H1 (cell line): Measurements from ENCODE around the gene RAP1B. TPM values are rescaled to one million over a fixed set of nuclear protein-coding genes. Genes with fewer than 3 reads are reported as not detected.

Source experiments
- CTCF ChIA-PET: fragments of 300-600 bp; sonication (Branson Sonifier 250); formaldehyde crosslinking; loops from one replicate; lab custom pipeline; 2021; ENCODE audit not compliant: partially characterized antibody; lab: Charles Lee
- POLR2A ChIA-PET: fragments of 300-600 bp; sonication (Branson Sonifier 250); formaldehyde crosslinking; loops from one replicate; lab custom pipeline; 2021; ENCODE audit warnings: inconsistent platforms; ENCODE audit not compliant: partially characterized antibody; lab: Charles Lee
- DNase-seq, 2 experiments: peaks; one replicate each; pipeline versions ENCODE4 v3.0.0 to v3.0.0-alpha.2; 2010 to 2022; ENCODE audit warnings: low spot score in 2 of 2, low read depth in 1 of 2, mixed read lengths in 1 of 2
- FAIRE-seq: peaks from 2 replicates; lab custom pipeline; 2011; peaks lifted over from hg19 to GRCh38; lab: Jason Lieb, UNC
- H2AFZ ChIP-seq: 2 replicates; pipeline ENCODE4 v1.8.1; 2012; ENCODE audit warnings: low read length, inconsistent platforms
- H2AK5ac ChIP-seq: 2 replicates; pipeline ENCODE4 v1.6.1; 2013; ENCODE audit warnings: low read depth, low read length
- H2BK120ac ChIP-seq: replicated peaks from 2 replicates; pipeline ENCODE3; 2013; ENCODE audit warnings: low read depth, low read length, inconsistent platforms
- H2BK12ac ChIP-seq: 2 replicates; pipeline ENCODE4 v1.6.1; 2013; ENCODE audit warnings: low read depth, low read length
- H2BK15ac ChIP-seq: 2 replicates; pipeline ENCODE4 v1.6.1; 2013; ENCODE audit warnings: low read length
- H2BK20ac ChIP-seq: 2 replicates; pipeline ENCODE4 v1.6.1; 2013; ENCODE audit warnings: low read length
- H2BK5ac ChIP-seq: 2 replicates; pipeline ENCODE4 v1.6.1; 2013; ENCODE audit warnings: low read depth, low read length
- H3K14ac ChIP-seq: 2 replicates; pipeline ENCODE4 v1.6.1; 2013; ENCODE audit warnings: inconsistent platforms; ENCODE audit not compliant: insufficient read length
- H3K18ac ChIP-seq: 2 replicates; pipeline ENCODE4 v1.6.1; 2013; ENCODE audit warnings: low read length; ENCODE audit errors: extremely low read depth
- H3K23ac ChIP-seq: 2 replicates; pipeline ENCODE4 v1.6.1; 2013; ENCODE audit warnings: inconsistent platforms; ENCODE audit not compliant: insufficient read length
- H3K23me2 ChIP-seq: 2 replicates; pipeline ENCODE4 v1.6.1; 2013; ENCODE audit warnings: low read depth, low read length
- H3K27ac ChIP-seq: 2 replicates; pipeline ENCODE4 v1.6.1; 2011; ENCODE audit warnings: low read depth, low read length, inconsistent platforms
- H3K27me3 ChIP-seq, 4 experiments: replicated peaks in 1 of 4; 1 replicate in 1 of 4; 2 replicates in 3 of 4; pipeline versions ENCODE4 v1.6.1 to v1.8.1; 2011 to 2013; ENCODE audit warnings: low read length in 3 of 4, mild to moderate bottlenecking in 3 of 4, inconsistent platforms in 2 of 4, mixed read lengths in 2 of 4, moderate library complexity in 1 of 4; ENCODE audit not compliant: control insufficient read depth in 3 of 4, insufficient read depth in 3 of 4; ENCODE audit errors: extremely low read depth in 1 of 4
- H3K36me3 ChIP-seq, 4 experiments: 2 replicates each; pipeline versions ENCODE4 v1.6.1 to v1.8.1; 2011 to 2013; ENCODE audit warnings: mild to moderate bottlenecking in 4 of 4, low read length in 3 of 4, moderate library complexity in 2 of 4, control low read depth in 1 of 4, inconsistent platforms in 1 of 4; ENCODE audit not compliant: insufficient read depth in 4 of 4, control insufficient read depth in 2 of 4
- H3K4ac ChIP-seq: replicated peaks from 2 replicates; pipeline ENCODE3; 2013; ENCODE audit warnings: low read length, low read depth, mixed read lengths, inconsistent platforms; ENCODE audit not compliant: insufficient read length
- H3K4me1 ChIP-seq, 4 experiments: replicated peaks in 1 of 4; 1 replicate in 1 of 4; 2 replicates in 3 of 4; pipeline versions ENCODE4 v1.6.1 to v1.8.1; 2011 to 2013; ENCODE audit warnings: low read length in 3 of 4, inconsistent platforms in 2 of 4, mixed read lengths in 1 of 4; ENCODE audit not compliant: insufficient read depth in 4 of 4, control insufficient read depth in 3 of 4
- H3K4me2 ChIP-seq, 2 experiments: 2 replicates each; pipeline versions ENCODE4 v1.6.1 to v1.8.1; 2011 to 2013; ENCODE audit warnings: low read depth in 2 of 2, low read length in 2 of 2, control low read depth in 1 of 2, inconsistent platforms in 1 of 2, mild to moderate bottlenecking in 1 of 2; ENCODE audit not compliant: insufficient read depth in 1 of 2
- H3K4me3 ChIP-seq, 4 experiments: fragments of 200-600, 300-600 bp in 1 of 4; sonication (generic), shearing (Covaris generic), sonication (Bioruptor Twin) in 1 of 4; 2 replicates each; pipeline versions ENCODE4 v1.5.1 to v1.8.1; 2011 to 2016; ENCODE audit warnings: low read length in 4 of 4, low read depth in 3 of 4, control low read depth in 2 of 4, inconsistent platforms in 2 of 4, mild to moderate bottlenecking in 2 of 4, mixed read lengths in 1 of 4, moderate library complexity in 1 of 4; ENCODE audit not compliant: insufficient read depth in 2 of 4; ENCODE audit errors: extremely low read depth in 1 of 4
- H3K56ac ChIP-seq: replicated peaks from 2 replicates; pipeline ENCODE3; 2013; ENCODE audit warnings: low read depth, mild to moderate bottlenecking, mixed read lengths, low read length, inconsistent platforms; ENCODE audit not compliant: insufficient read length
- H3K79me1 ChIP-seq: 2 replicates; pipeline ENCODE4 v1.6.1; 2013; ENCODE audit warnings: low read depth, low read length, control low read depth
- H3K79me2 ChIP-seq, 2 experiments: 2 replicates each; pipeline versions ENCODE4 v1.6.1 to v1.8.1; 2012 to 2013; ENCODE audit warnings: low read length in 2 of 2, mild to moderate bottlenecking in 2 of 2, inconsistent platforms in 1 of 2; ENCODE audit not compliant: insufficient read depth in 2 of 2, control insufficient read depth in 1 of 2
- H3K9ac ChIP-seq, 4 experiments: replicated peaks in 1 of 4; 1 replicate in 1 of 4; 2 replicates in 3 of 4; pipeline versions ENCODE4 v1.6.1 to v1.8.1; 2011 to 2013; ENCODE audit warnings: low read depth in 3 of 4, low read length in 3 of 4, control low read depth in 2 of 4, mild to moderate bottlenecking in 2 of 4, moderate library complexity in 2 of 4, inconsistent platforms in 1 of 4; ENCODE audit errors: extremely low read depth in 1 of 4
- H3K9me3 ChIP-seq, 2 experiments: 2 replicates each; pipeline versions ENCODE4 v1.6.1 to v1.8.1; 2012 to 2013; ENCODE audit warnings: mild to moderate bottlenecking in 2 of 2, moderate library complexity in 2 of 2, control low read depth in 1 of 2, inconsistent platforms in 1 of 2, low read depth in 1 of 2, low read length in 1 of 2, mixed read lengths in 1 of 2; ENCODE audit not compliant: insufficient read depth in 2 of 2
- H4K20me1 ChIP-seq, 2 experiments: replicated peaks in 1 of 2; 2 replicates each; pipeline versions ENCODE3 to v1.8.1; 2011 to 2013; ENCODE audit warnings: inconsistent platforms in 2 of 2, low read length in 2 of 2, mild to moderate bottlenecking in 1 of 2; ENCODE audit not compliant: insufficient read depth in 2 of 2, control insufficient read depth in 1 of 2
- H4K5ac ChIP-seq: 2 replicates; pipeline ENCODE4 v1.6.1; 2013; ENCODE audit warnings: low read length, low read depth, mixed read lengths, inconsistent platforms; ENCODE audit not compliant: insufficient read length
- H4K8ac ChIP-seq: 2 replicates; pipeline ENCODE4 v1.8.0; 2013; ENCODE audit warnings: mild to moderate bottlenecking, moderate library complexity, low read length, inconsistent platforms; ENCODE audit not compliant: insufficient read depth; ENCODE audit errors: extremely low read depth
- H4K91ac ChIP-seq: replicated peaks from 2 replicates; pipeline ENCODE3; 2013; ENCODE audit warnings: low read length, mixed read lengths, inconsistent platforms; ENCODE audit not compliant: insufficient read length
- BCL11A ChIP-seq, 2 experiments: IDR thresholded peaks; one replicate each; pipeline ENCODE4 v1.6.1; 2011; ENCODE audit warnings: low read depth in 2 of 2, low read length in 2 of 2, mild to moderate bottlenecking in 2 of 2
- CBX8 ChIP-seq: fragments of 300-800, 300-1000 bp; sonication (generic); IDR thresholded peaks from 2 replicates; pipeline ENCODE4 v1.7.1; 2016; ENCODE audit warnings: low read depth, low read length, borderline replicate concordance
- CHD2 ChIP-seq: IDR thresholded peaks from 2 replicates; pipeline ENCODE4 v1.6.1; 2012; ENCODE audit warnings: low read length, improper control_type of control experiment
- CTBP2 ChIP-seq: IDR thresholded peaks from 2 replicates; pipeline ENCODE4 v1.7.0; 2011; ENCODE audit warnings: borderline replicate concordance, mild to moderate bottlenecking, moderate library complexity, mixed read lengths, low read length; ENCODE audit not compliant: insufficient read depth, insufficient read length
- CTCF ChIP-seq, 3 experiments: IDR thresholded peaks; 1 replicate in 2 of 3; 2 replicates in 1 of 3; pipeline versions ENCODE4 v1.5.1 to v1.6.1; 2011; ENCODE audit warnings: low read length in 3 of 3, mild to moderate bottlenecking in 3 of 3, inconsistent platforms in 2 of 3, low read depth in 1 of 3, moderate library complexity in 1 of 3; ENCODE audit not compliant: insufficient read depth in 1 of 3; ENCODE audit errors: control extremely low read depth in 1 of 3
- EP300 ChIP-seq, 2 experiments: IDR thresholded peaks; 1 replicate in 1 of 2; 2 replicates in 1 of 2; pipeline ENCODE4 v1.6.1; 2011 to 2012; ENCODE audit warnings: low read depth in 2 of 2, low read length in 2 of 2, mild to moderate bottlenecking in 2 of 2, borderline replicate concordance in 1 of 2, inconsistent platforms in 1 of 2, moderate library complexity in 1 of 2
- NANOG ChIP-seq: IDR thresholded peaks from 2 replicates; pipeline ENCODE4 v1.6.1; 2011; ENCODE audit warnings: low read length, low read depth, mild to moderate bottlenecking, inconsistent platforms; ENCODE audit not compliant: insufficient read depth, poor library complexity, severe bottlenecking
- NRF1 ChIP-seq: IDR thresholded peaks from 2 replicates; pipeline ENCODE4 v1.6.1; 2011; ENCODE audit warnings: mild to moderate bottlenecking, low read depth, low read length, improper control_type of control experiment
- POU5F1 ChIP-seq: IDR thresholded peaks from 2 replicates; pipeline ENCODE4 v1.6.1; 2011; ENCODE audit warnings: low read depth, mild to moderate bottlenecking, low read length, moderate library complexity
- SIX5 ChIP-seq: IDR thresholded peaks from 2 replicates; pipeline ENCODE4 v1.6.1; 2011; ENCODE audit warnings: mild to moderate bottlenecking, low read depth, low read length
- TCF12 ChIP-seq: IDR thresholded peaks from 2 replicates; pipeline ENCODE4 v1.6.1; 2011; ENCODE audit warnings: low read depth, mild to moderate bottlenecking, low read length
- WGBS, 2 experiments: shearing (Covaris generic) in 1 of 2; methylation state at CpG; one replicate each; pipeline versions ENCODE4 v1.1.6 to v1.1.7; 2013 to 2015; ENCODE audit warnings: low lambda C conversion rate in 2 of 2, mixed read lengths in 2 of 2, inconsistent platforms in 1 of 2, low coverage in 1 of 2, missing lambda C conversion rate in 1 of 2; ENCODE audit not compliant: insufficient replicate concordance in 2 of 2, insufficient coverage in 1 of 2, insufficient read length in 1 of 2; ENCODE audit errors: extremely low coverage in 1 of 2, missing lambda C conversion rate in 1 of 2; 5-methylcytosine and 5-hydroxymethylcytosine counted together
- polyA plus RNA-seq, 7 experiments: library from polyadenylated mRNA; depleted of rRNA in 3 of 7; stranded (reverse) in 5 of 7; unstranded in 2 of 7; fragments of >200 nt in 5 of 7; fragments of 200-250 nt in 2 of 7; gene quantifications; 1 replicate in 5 of 7; 2 replicates in 1 of 7; 4 replicates in 1 of 7; pipeline versions ENCODE4 v1.2.1 to v1.2.3, GENCODE V29; 2011 to 2013; ENCODE audit warnings: missing spikeins in 2 of 7, mixed read lengths in 2 of 7
- total RNA-seq: library from RNA; stranded (reverse); fragmentation: NEBNext Ultra II Directional; extraction: Animal tissue kit (Norgen Biotek cat#: 25700); gene quantifications from 2 replicates; pipeline ENCODE4 v1.2.1, GENCODE V29; 2021

Gene RAP1B
- total and polyA plus RNA-seq, 2 of the 8 experiments (the other 6 are each of a cell fraction or from before 2014, with no cell fraction given): 61.4 to 112 TPM

- Histone ChIP-seq H3K56ac (no peak overlapping the region), H3K9ac (no peak overlapping the region), H3K4ac (no peak overlapping the region), H4K91ac (no peak overlapping the region), H3K79me2 (peaks cover 0 to 64% of the 10 kb centered on the region in 2 experiments; a peak in 2 of 4 replicates), H4K20me1 (peaks cover 0 to 4% of the 10 kb centered on the region in 2 experiments), H3K23ac (no peak overlapping the region), H2BK20ac (no peak overlapping the region), H2BK120ac (no peak overlapping the region), H2BK15ac (no peak overlapping the region), H4K8ac (no peak overlapping the region), H3K36me3 (peaks cover 2 to 12% (median 7%) of the 10 kb centered on the region in 4 experiments; a peak in 5 of 8 replicates), H4K5ac (no peak overlapping the region), H3K4me2 (no peak overlapping the region), H2BK12ac (no peak overlapping the region), H3K4me1 (no peaks in the 10 kb centered on the region), H3K27ac (no peak overlapping the region), H2AFZ (no peak overlapping the region), H2BK5ac (no peak overlapping the region), H3K4me3 (no peak overlapping the region), H3K14ac (no peak overlapping the region), H3K18ac (no peak overlapping the region), H3K79me1 (no peaks in the 10 kb centered on the region), H3K9me3 (no peaks in the 10 kb centered on the region), H3K27me3 (no peaks in the 10 kb centered on the region), H2AK5ac (no peak overlapping the region), H3K23me2 (no peaks in the 10 kb centered on the region)
- ChIA-PET POLR2A (no interaction called here), CTCF (interaction anchor here (0.5 to 0.9 kb wide), 2 partner anchors 22 to 167 kb away, joined by 3 read pairs; no protein-coding TSS in a partner anchor)
- no peak for DNase-seq
- FAIRE-seq: no peak
- 97% methylated on average over 5 of the region's 5 CpGs; no CpG with 5 or more reads in 1 of the 2 experiments for WGBS, 2 experiments
- TF ChIP-seq TCF12 (no peak), CTBP2 (no peak), CTCF (IDR thresholded peaks at IDR 0.05; ENCODE audit: control extremely low read depth in 1 of 3, insufficient read depth in 1 of 3, low read depth in 1 of 3, low read length in 3 of 3) (no peak), SIX5 (no peak), NANOG (no peak), POU5F1 (no peak), CBX8 (no peak), NRF1 (no peak), EP300 (IDR thresholded peaks at IDR 0.05; ENCODE audit: borderline replicate concordance in 1 of 2, low read depth in 2 of 2, low read length in 2 of 2) (no peak), BCL11A (IDR thresholded peaks at IDR 0.05; ENCODE audit: low read depth in 2 of 2, low read length in 2 of 2) (no peak), CHD2 (no peak)
Measured at GRCh38 chr12:68646484-68646883, 35.8 kb downstream of the RAP1B start.
